AG04449 (cell line): ENCODE results near the gene NFE2L3.
"Not testable (repeated sequence)": the region's sequence is repeated elsewhere in the genome, so short reads cannot be mapped to it uniquely, and the experiment has no call there.

ENCODE experiments used
- CTCF ChIA-PET: fragments of 350-600 bp; formaldehyde crosslinking; extraction: SDS; loops from one replicate; lab custom pipeline; 2021; ENCODE audit warnings: antibody characterized with exemption; lab: Yijun Ruan, JAX
- POLR2A ChIA-PET: fragments of 400-600, 350-600 bp; formaldehyde crosslinking; extraction: SDS; loops from one replicate; lab custom pipeline; 2020; ENCODE audit warnings: antibody characterized with exemption, inconsistent platforms; lab: Yijun Ruan, JAX
- DNase-seq: peaks from one replicate; pipeline ENCODE4 v3.0.0-alpha.2; 2010; ENCODE audit warnings: low read depth, low spot score
- H3K4me3 ChIP-seq: 2 replicates; pipeline ENCODE4 v1.5.1; 2011; ENCODE audit warnings: low read depth, mild to moderate bottlenecking, control low read depth, low read length
- TF ChIP-seq, protein P1 (sequence below): IDR thresholded peaks from one replicate; pipeline ENCODE4 v1.5.1; 2011; ENCODE audit warnings: mild to moderate bottlenecking, moderate library complexity, low read length, control low read depth, inconsistent platforms; ENCODE audit not compliant: insufficient read depth; ENCODE audit errors: missing control alignments

Gene NFE2L3

DNA sequence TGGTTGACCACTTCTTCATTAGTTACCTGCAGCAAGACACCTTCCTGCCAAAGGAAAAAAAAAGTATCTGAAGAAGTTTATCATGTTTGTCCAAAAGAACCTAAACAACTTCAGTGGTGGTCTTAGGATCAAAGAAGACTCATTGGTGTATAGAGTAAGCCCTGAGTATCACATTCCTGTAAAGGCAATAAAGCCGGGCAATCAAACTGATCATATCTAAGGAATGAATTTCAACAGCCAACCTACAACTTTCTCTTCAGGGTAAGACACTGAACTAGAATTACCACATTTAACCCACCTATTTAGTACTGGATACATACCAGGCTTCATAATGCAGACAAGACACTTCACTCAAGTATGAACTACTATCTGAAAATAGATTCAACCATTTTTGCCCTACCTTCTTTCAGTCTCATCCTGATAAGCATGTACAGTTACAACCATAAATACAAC is 38.4 kb downstream of the NFE2L3 start:
- no peak overlapping the region for H3K4me3 ChIP-seq
- ChIA-PET CTCF (interaction anchor here (1.7 to 10.3 kb wide), 4 partner anchors 7 to 101 kb away, joined by 4 to 174 read pairs (median 44); no protein-coding TSS in a partner anchor), POLR2A (interaction anchor here (2.3 kb wide), 1 partner anchor 10 kb away, joined by 6 read pairs; no protein-coding TSS in a partner anchor)
- DNase-seq: no peak
- TF ChIP-seq, protein P1, sequence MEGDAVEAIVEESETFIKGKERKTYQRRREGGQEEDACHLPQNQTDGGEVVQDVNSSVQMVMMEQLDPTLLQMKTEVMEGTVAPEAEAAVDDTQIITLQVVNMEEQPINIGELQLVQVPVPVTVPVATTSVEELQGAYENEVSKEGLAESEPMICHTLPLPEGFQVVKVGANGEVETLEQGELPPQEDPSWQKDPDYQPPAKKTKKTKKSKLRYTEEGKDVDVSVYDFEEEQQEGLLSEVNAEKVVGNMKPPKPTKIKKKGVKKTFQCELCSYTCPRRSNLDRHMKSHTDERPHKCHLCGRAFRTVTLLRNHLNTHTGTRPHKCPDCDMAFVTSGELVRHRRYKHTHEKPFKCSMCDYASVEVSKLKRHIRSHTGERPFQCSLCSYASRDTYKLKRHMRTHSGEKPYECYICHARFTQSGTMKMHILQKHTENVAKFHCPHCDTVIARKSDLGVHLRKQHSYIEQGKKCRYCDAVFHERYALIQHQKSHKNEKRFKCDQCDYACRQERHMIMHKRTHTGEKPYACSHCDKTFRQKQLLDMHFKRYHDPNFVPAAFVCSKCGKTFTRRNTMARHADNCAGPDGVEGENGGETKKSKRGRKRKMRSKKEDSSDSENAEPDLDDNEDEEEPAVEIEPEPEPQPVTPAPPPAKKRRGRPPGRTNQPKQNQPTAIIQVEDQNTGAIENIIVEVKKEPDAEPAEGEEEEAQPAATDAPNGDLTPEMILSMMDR: no peak

DNA sequence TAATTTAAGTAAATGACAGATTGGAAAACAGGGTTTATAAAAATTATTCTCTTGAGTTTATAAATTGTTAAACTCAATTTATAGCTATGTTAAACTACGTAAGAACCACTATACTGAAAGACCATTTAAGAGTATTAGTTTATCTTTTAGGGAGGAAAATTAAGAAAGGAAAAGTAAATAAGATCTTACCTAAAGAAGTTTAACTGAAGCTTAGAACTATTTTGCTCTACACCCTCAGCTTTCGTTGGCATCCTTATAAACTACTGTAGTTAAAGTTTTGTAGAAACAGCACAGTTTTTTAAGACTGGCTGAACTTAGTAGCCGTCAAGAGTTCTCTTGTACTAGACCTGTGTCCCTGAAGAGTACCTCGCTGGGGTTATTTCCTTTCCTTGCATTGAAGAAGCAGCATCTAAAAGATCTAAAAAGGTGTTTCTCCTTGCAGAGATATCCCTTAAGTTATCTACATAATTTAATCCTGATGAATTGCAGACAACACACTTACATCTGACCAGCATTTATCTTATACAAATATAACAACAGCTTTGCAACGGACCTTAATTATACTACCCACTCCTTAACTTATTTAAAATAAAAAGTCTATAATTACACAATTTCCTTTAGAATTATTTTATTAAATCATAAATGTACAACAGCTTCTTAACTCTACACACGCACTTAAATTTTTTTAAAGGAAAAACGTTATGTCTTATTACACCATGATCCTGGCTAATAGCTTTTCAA is 39.4 kb downstream of the NFE2L3 start:
- no peak overlapping the region for H3K4me3 ChIP-seq
- TF ChIP-seq, protein P1: no peak
- ChIA-PET POLR2A (interaction anchor here (0.6 to 2.3 kb wide), 3 partner anchors 9 to 110 kb away, joined by 3 to 6 read pairs (median 4); no protein-coding TSS in a partner anchor), CTCF (interaction anchor here (0.8 to 10.3 kb wide), 8 partner anchors 8 to 102 kb away, joined by 3 to 174 read pairs (median 4); no protein-coding TSS in a partner anchor)
- no peak for DNase-seq

DNA sequence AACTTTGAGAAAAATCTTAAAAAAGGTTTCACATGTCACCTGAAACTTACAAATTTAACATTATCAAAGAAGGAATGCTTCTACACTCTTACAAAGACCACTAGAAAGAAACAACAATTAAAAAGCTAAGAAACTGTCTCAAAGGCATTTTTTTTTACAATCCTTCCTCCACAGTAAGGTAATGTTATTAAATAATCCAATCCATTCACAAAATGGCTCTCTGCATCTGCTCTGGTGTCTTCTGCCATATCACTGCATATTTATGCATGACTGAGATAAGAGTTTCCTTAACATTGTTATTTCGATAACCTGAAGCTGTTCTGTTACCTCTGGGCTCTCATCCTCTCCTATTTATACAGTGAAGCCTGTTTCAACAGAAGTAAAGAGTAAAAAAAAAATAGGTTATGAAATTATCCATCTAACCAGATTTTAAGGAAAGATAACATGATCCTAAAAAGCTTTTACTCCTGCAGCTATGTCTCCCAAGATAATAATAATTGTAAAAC is 40.0 kb downstream of the NFE2L3 start:
- TF ChIP-seq, protein P1: no peak
- H3K4me3 ChIP-seq: no peak overlapping the region
- ChIA-PET POLR2A (interaction anchor here (1.6 to 2.3 kb wide), 3 partner anchors 8 to 15 kb away, joined by 4 to 9 read pairs (median 6); no protein-coding TSS in a partner anchor), CTCF (interaction anchor here (0.6 to 10.3 kb wide), 9 partner anchors 9 to 1515 kb away, joined by 3 to 174 read pairs (median 4); partner anchors contain the start of gene NFE2L3)
- no peak for DNase-seq

DNA sequence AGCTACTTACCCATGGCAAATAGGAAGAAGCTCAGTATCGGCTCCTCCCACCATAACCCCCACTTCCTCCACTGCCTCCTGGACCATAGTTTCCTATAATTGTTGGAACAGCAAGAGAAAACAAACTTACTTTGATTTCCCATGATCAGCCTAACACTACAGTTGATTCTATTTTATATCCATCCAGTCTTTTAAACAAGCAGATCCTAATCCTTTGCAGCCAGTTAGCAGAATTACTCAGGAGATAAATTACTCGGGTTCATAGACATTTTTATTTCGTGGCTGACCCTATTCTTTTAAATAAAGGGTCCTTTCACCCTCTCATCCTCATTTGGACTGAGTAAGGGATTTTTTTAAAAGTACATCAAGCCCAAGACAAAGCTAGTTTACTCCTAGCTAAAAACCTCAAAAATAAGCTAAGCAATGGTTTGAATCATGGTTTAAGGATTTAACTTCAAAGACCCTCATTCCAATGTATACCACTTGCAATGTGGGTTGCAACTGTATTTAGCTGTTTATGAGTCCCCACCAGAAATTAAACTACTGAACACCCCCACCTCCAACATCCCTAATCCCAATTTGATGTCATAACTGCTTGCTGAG is 40.6 kb downstream of the NFE2L3 start:
- no peak for DNase-seq

DNA sequence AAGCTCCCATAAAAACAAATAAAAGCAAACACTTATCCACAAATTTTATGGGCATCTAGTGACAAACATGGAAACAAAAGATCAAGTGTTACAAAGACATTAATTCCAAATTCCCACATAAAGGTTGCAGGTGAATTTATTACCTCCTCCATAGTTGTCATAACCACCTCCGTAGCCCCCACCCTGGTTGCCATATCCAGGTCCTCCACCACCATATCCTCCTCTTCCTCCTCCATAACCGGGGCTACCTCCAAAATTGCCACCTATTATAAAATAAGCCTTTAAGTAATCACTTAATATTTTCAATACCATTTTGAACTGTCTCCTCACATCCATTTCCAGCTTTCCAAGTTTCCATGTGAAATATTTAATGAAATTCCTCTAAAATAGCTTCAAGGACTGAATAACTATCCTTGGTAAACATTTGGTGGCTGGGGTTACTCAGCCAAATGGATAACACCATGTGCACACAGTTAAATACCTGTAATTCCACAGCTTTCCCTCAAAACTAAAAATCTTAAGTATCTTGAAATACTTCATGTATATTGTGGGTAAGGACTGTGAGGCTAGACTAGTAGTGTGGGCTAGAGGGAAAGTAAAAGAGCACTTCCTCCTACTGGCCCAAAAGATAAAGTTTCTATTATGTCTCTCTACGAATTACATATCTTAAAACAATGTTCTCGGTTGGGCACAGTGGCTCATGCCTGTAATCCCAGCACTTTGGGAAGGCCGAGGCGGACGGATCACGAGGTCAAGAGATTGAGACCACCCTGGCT is 41.6 kb downstream of the NFE2L3 start:
- ChIA-PET POLR2A (interaction anchor here (1.6 to 1.7 kb wide), 3 partner anchors 13 to 14 kb away, joined by 3 to 9 read pairs (median 4); no protein-coding TSS in a partner anchor), CTCF (interaction anchor here (0.7 to 10.3 kb wide), 3 partner anchors 37 to 301 kb away, joined by 3 to 174 read pairs (median 4); no protein-coding TSS in a partner anchor)
- no peak overlapping the region for H3K4me3 ChIP-seq
- TF ChIP-seq, protein P1: no peak
- no peak for DNase-seq

More for the DNA sequence above, 40.6 kb downstream of the NFE2L3 start:
- no peak overlapping the region for H3K4me3 ChIP-seq
- CTCF ChIA-PET: interaction anchor here (0.6 to 10.3 kb wide), 8 partner anchors 9 to 1516 kb away, joined by 3 to 174 read pairs (median 3); partner anchors contain the start of gene NFE2L3
- TF ChIP-seq, protein P1: no peak
- POLR2A ChIA-PET: interaction anchor here (1.6 to 2.3 kb wide), 3 partner anchors 7 to 15 kb away, joined by 4 to 9 read pairs (median 6); no protein-coding TSS in a partner anchor

DNA sequence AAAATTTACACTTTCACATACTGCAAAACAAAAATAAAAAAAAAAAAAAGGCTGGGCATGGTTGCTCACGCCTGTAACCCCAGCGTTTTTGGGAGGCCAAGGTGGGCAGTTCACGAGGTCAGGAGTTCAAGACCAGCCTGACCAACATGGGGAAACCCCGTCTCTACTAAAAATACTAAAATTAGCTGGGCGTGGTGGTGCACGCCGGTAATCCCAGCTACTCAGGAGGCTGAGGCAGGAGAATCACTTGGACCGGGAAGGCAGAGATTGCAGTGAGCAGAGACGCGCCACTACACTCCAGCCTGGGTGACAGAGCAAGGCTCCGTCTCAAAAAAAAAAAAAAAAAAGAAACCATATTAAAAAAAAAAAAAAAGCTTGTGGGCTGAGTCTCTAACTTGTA is 42.8 kb downstream of the NFE2L3 start:
- not testable (repeated sequence) for H3K4me3 ChIP-seq, DNase-seq
- ChIA-PET POLR2A (interaction anchor here (0.7 to 1.7 kb wide), 3 partner anchors 14 to 1884 kb away, joined by 3 to 4 read pairs (median 4); partner anchors contain the start of gene NFE2L3), CTCF (interaction anchor here (10.3 kb wide), 1 partner anchor 105 kb away, joined by 174 read pairs; no protein-coding TSS in a partner anchor)
